Activated naive CD4-positive, alpha-beta T cell treated with anti-CD3 and anti-CD28 coated beads, Interleukin-2, amount 10 ng/mL, durations not matched to agents 7 days and 5 days (primary cell): ENCODE data around the gene TMEM223.
"Not testable (repeated sequence)": the region's sequence is repeated elsewhere in the genome, so short reads cannot be mapped to it uniquely, and the experiment has no call there.

Experiments used
- CTCF ChIA-PET: fragments of 350-600 bp; sonication (Branson Sonifier 250); formaldehyde crosslinking; loops from one replicate; lab custom pipeline; 2021; ENCODE audit warnings: antibody characterized with exemption; lab: Charles Lee
- DNase-seq: peaks from one replicate; pipeline ENCODE4 v3.0.0-alpha.2; 2020
- H3K27ac Mint-ChIP-seq: one replicate; pipeline ENCODE4 v1.8.0; 2021; ENCODE audit warnings: mild to moderate bottlenecking, moderate library complexity, mixed read lengths
- H3K27me3 Mint-ChIP-seq: one replicate; pipeline ENCODE4 v1.8.0; 2021; ENCODE audit warnings: mild to moderate bottlenecking, mixed read lengths
- H3K36me3 Mint-ChIP-seq: one replicate; pipeline ENCODE4 v1.8.0; 2021; ENCODE audit warnings: mixed read lengths
- H3K4me1 Mint-ChIP-seq: one replicate; pipeline ENCODE4 v1.8.0; 2021; ENCODE audit warnings: mixed read lengths
- H3K4me3 Mint-ChIP-seq: one replicate; pipeline ENCODE4 v1.8.0; 2021; ENCODE audit warnings: mild to moderate bottlenecking, moderate library complexity, mixed read lengths
- H3K9me3 Mint-ChIP-seq: one replicate; pipeline ENCODE4 v1.8.0; 2021; ENCODE audit warnings: mixed read lengths

TMEM223 gene

GRCh38 chr11:62791501-62792201 is at the start of gene TMEM223:
Gene TMEM223 (minus strand): TSS chr11:62792006. CDS start chr11:62791994, 12 bp downstream.
- H3K4me1 Mint-ChIP-seq, result peaks cover 47% of the 10 kb centered on the region
- H3K36me3 Mint-ChIP-seq, result peaks cover 70% of the 10 kb centered on the region
- H3K4me3 Mint-ChIP-seq, result peak within 1 kb of the TSS; percentile 89
- DNase-seq, result peak; percentile 95
- no peaks in the 10 kb centered on the region for H3K9me3 Mint-ChIP-seq
- no peaks in the 10 kb centered on the region for H3K27me3 Mint-ChIP-seq
- CTCF ChIA-PET, result interaction anchor here (1.0 to 1.2 kb wide), 2 partner anchors 73 to 112 kb away, joined by 3 read pairs; no protein-coding TSS in a partner anchor
- peak within 1 kb of the TSS; percentile 98 for H3K27ac Mint-ChIP-seq

GRCh38 chr11:62840721-62841360 is 49.0 kb upstream of the TMEM223 start:
- DNase-seq, result peak; percentile 80
- not testable (repeated sequence) for H3K9me3 Mint-ChIP-seq, H3K27ac Mint-ChIP-seq, H3K4me3 Mint-ChIP-seq, H3K27me3 Mint-ChIP-seq
- Mint-ChIP-seq H3K36me3 (peaks cover 19% of the 10 kb centered on the region), H3K4me1 (peaks cover 24% of the 10 kb centered on the region)
- CTCF ChIA-PET, result interaction anchor here (1.0 to 1.8 kb wide), 4 partner anchors 13 to 55 kb away, joined by 3 to 6 read pairs (median 4); partner anchors contain the start of gene TMEM179B

- H3K9me3 Mint-ChIP-seq, result no peaks in the 10 kb centered on the region
- CTCF ChIA-PET, result interaction anchor here (0.6 kb wide), 1 partner anchor 53 kb away, joined by 5 read pairs; no protein-coding TSS in a partner anchor
- no peaks in the 10 kb centered on the region for H3K27me3 Mint-ChIP-seq
- peaks cover 33% of the 10 kb centered on the region for H3K4me1 Mint-ChIP-seq
- H3K27ac Mint-ChIP-seq, result no peak within 1 kb of the TSS
- H3K36me3 Mint-ChIP-seq, result peaks cover 28% of the 10 kb centered on the region
- DNase-seq, result peak; percentile 97
- H3K4me3 Mint-ChIP-seq, result no peak within 1 kb of the TSS
These were observed 47.5 kb upstream of the TMEM223 start, which contains the start of gene WDR74 for GRCh38 chr11:62839050-62839945. Gene WDR74 (minus strand): TSS chr11:62839590. CDS start chr11:62839570, 20 bp downstream.

- peaks cover 39% of the 10 kb centered on the region for H3K36me3 Mint-ChIP-seq
- CTCF ChIA-PET, result no interaction called here
- H3K27ac Mint-ChIP-seq, result no peak overlapping the region
- DNase-seq, result no peak
- H3K4me3 Mint-ChIP-seq, result no peak overlapping the region
- peaks cover 46% of the 10 kb centered on the region for H3K4me1 Mint-ChIP-seq
- H3K9me3 Mint-ChIP-seq, result no peaks in the 10 kb centered on the region
- no peaks in the 10 kb centered on the region for H3K27me3 Mint-ChIP-seq
These were observed 43.5 kb upstream of the TMEM223 start for GRCh38 chr11:62835336-62835735.

GRCh38 chr11:62832336-62833234 is 40.8 kb upstream of the TMEM223 start, which contains the start of gene TEX54:
Gene TEX54 (minus strand): TSS chr11:62832841.
- Mint-ChIP-seq H3K4me3 (peak within 1 kb of the TSS; percentile 90), H3K4me1 (peaks cover 41% of the 10 kb centered on the region), H3K9me3 (no peaks in the 10 kb centered on the region), H3K27ac (peak within 1 kb of the TSS; percentile 98), H3K36me3 (peaks cover 34% of the 10 kb centered on the region), H3K27me3 (no peaks in the 10 kb centered on the region)
- CTCF ChIA-PET, result interaction anchor here (1.0 to 2.1 kb wide), 2 partner anchors 45 to 49 kb away, joined by 3 to 18 read pairs; partner anchors contain the start of genes SLC3A2 and TMEM179B
- no peak for DNase-seq

GRCh38 chr11:62831520-62832335 is 39.9 kb upstream of the TMEM223 start, which contains the start of gene STX5:
Gene STX5 (minus strand): TSS chr11:62832051. CDS start chr11:62831243, 808 bp downstream.
- peaks cover 45% of the 10 kb centered on the region for H3K4me1 Mint-ChIP-seq
- H3K27me3 Mint-ChIP-seq, result no peaks in the 10 kb centered on the region

GRCh38 chr11:62830904-62831519 is 39.2 kb upstream of the TMEM223 start:
- no peaks in the 10 kb centered on the region for H3K27me3 Mint-ChIP-seq
- peaks cover 34% of the 10 kb centered on the region for H3K36me3 Mint-ChIP-seq
- H3K27ac Mint-ChIP-seq, result peak overlapping the region; percentile 98
- H3K9me3 Mint-ChIP-seq, result no peaks in the 10 kb centered on the region
- peak overlapping the region; percentile 90 for H3K4me3 Mint-ChIP-seq
- no peak for DNase-seq
- CTCF ChIA-PET, result interaction anchor here (2.1 kb wide), 1 partner anchor 44 kb away, joined by 18 read pairs; the partner anchor contains the start of gene TMEM179B
- H3K4me1 Mint-ChIP-seq, result peaks cover 44% of the 10 kb centered on the region

More at GRCh38 chr11:62831520-62832335, 39.9 kb upstream of the TMEM223 start, which contains the start of gene STX5:
- CTCF ChIA-PET, result interaction anchor here (0.5 to 2.1 kb wide), 3 partner anchors 45 to 59 kb away, joined by 3 to 18 read pairs (median 3); partner anchors contain the start of genes SLC3A2 and TMEM179B
- Mint-ChIP-seq H3K9me3 (no peaks in the 10 kb centered on the region), H3K36me3 (peaks cover 39% of the 10 kb centered on the region), H3K27ac (peak within 1 kb of the TSS; percentile 98), H3K4me3 (peak within 1 kb of the TSS; percentile 90)
- peak; percentile 100 for DNase-seq

- CTCF ChIA-PET, result interaction anchor here (1.4 to 1.6 kb wide), 2 partner anchors 34 to 42 kb away, joined by 3 to 5 read pairs; no protein-coding TSS in a partner anchor
- peaks cover 43% of the 10 kb centered on the region for H3K36me3 Mint-ChIP-seq
- not testable (repeated sequence) for H3K9me3 Mint-ChIP-seq, H3K4me3 Mint-ChIP-seq, H3K27me3 Mint-ChIP-seq, DNase-seq, H3K27ac Mint-ChIP-seq
- H3K4me1 Mint-ChIP-seq, result peaks cover 40% of the 10 kb centered on the region
These were observed 36.3 kb upstream of the TMEM223 start for GRCh38 chr11:62828130-62828529.

- Mint-ChIP-seq H3K9me3 (no peaks in the 10 kb centered on the region), H3K4me3 (no peak overlapping the region), H3K27me3 (no peaks in the 10 kb centered on the region), H3K36me3 (peaks cover 51% of the 10 kb centered on the region), H3K27ac (no peak overlapping the region), H3K4me1 (peaks cover 22% of the 10 kb centered on the region)
- CTCF ChIA-PET, result interaction anchor here (0.9 kb wide), 2 partner anchors 37 to 54 kb away, joined by 3 read pairs; no protein-coding TSS in a partner anchor
- DNase-seq, result no peak
These were observed 31.9 kb upstream of the TMEM223 start for GRCh38 chr11:62823677-62824076.

- no peaks in the 10 kb centered on the region for H3K9me3 Mint-ChIP-seq
- H3K4me3 Mint-ChIP-seq, result no peak overlapping the region
- H3K4me1 Mint-ChIP-seq, result peaks cover 2% of the 10 kb centered on the region
- no peak overlapping the region for H3K27ac Mint-ChIP-seq
- H3K27me3 Mint-ChIP-seq, result no peaks in the 10 kb centered on the region
- CTCF ChIA-PET, result interaction anchor here (1.0 to 1.4 kb wide), 2 partner anchors 31 to 61 kb away, joined by 3 read pairs; no protein-coding TSS in a partner anchor
- no peak for DNase-seq
- peaks cover 19% of the 10 kb centered on the region for H3K36me3 Mint-ChIP-seq
These were observed 25.3 kb upstream of the TMEM223 start for GRCh38 chr11:62817129-62817528.

- Mint-ChIP-seq H3K27me3 (no peaks in the 10 kb centered on the region), H3K4me3 (no peak overlapping the region), H3K9me3 (no peaks in the 10 kb centered on the region), H3K36me3 (peaks cover 19% of the 10 kb centered on the region), H3K4me1 (peaks cover 2% of the 10 kb centered on the region), H3K27ac (no peak overlapping the region)
- CTCF ChIA-PET, result interaction anchor here (1.4 kb wide), 1 partner anchor 30 kb away, joined by 3 read pairs; no protein-coding TSS in a partner anchor
- DNase-seq, result no peak
These were observed 24.8 kb upstream of the TMEM223 start for GRCh38 chr11:62816557-62816956.
